ENCODE results near the gene PADI1.

- TF ChIP-seq CTCF (IDR thresholded peaks at IDR 0.05) (no peak), POLR2A (IDR thresholded peaks at IDR 0.05) (no peak)
These were observed 13.0 kb upstream of the PADI1 start for GRCh38 chr1:17191990-17192242.

Measured in adrenal gland (tissue), 5 donors.